ENCODE results near the gene SH3BGRL3.

GRCh38 chr1:26328597-26328996 lies 48.7 kb downstream of the SH3BGRL3 start:
- TF ChIP-seq POLR2A (IDR thresholded peaks at IDR 0.05), result no peak
- no peak for TF ChIP-seq CTCF (IDR thresholded peaks at IDR 0.05)
